Mammary epithelial cell (primary cell): ENCODE data around the gene IQCE.

Source experiments
- CTCF ChIP-seq, 2 donors: IDR thresholded peaks in 1 of 2; conservative IDR thresholded peaks in 1 of 2; 2 replicates each; pipeline ENCODE4 v1.5.1; 2011 to 2012; ENCODE audit warnings: inconsistent platforms in 2 of 2, low read length in 2 of 2, mild to moderate bottlenecking in 2 of 2, control low read depth in 1 of 2, low read depth in 1 of 2; ENCODE audit not compliant: insufficient read depth in 1 of 2; ENCODE audit errors: extremely low read depth in 1 of 2
- EZH2 ChIP-seq: IDR thresholded peaks from 2 replicates; pipeline ENCODE4 v1.6.1; 2012; ENCODE audit warnings: low read length, inconsistent platforms, borderline replicate concordance

GRCh38 chr7:2587778-2588177 lies 29.0 kb downstream of the IQCE start:
- TF ChIP-seq CTCF (conservative IDR thresholded peaks at IDR 0.05 in 1 of 2, IDR thresholded peaks at IDR 0.05 in 1 of 2; ENCODE audit: extremely low read depth in 1 of 2, insufficient read depth in 1 of 2, low read depth in 1 of 2, low read length in 2 of 2) (no peak), EZH2 (no peak)
